IMR-90 (cell line): ENCODE data around the gene MRGPRF. TPM values are rescaled to one million over a fixed set of nuclear protein-coding genes. Genes with fewer than 3 reads are reported as not detected.
A peak's percentile ranks its signal among the peaks of the same experiment; 100 is the strongest.

Source experiments
- ATAC-seq: fragments of 200-7000 bp; cut with Tn5 transposase; 2 replicates; pipeline ENCODE4 v1.9.1; 2020; ENCODE audit warnings: low read depth, mild to moderate bottlenecking, moderate library complexity
- BruUV-seq: library from RNA; stranded (reverse); fragments of 400-500 nt; replicated peaks from 2 replicates; lab custom pipeline; 2021; lab: Mats Ljungman, UMichigan
- CTCF ChIA-PET: fragments of 300-600 bp; formaldehyde crosslinking; extraction: SDS; loops from one replicate; lab custom pipeline; 2021; ENCODE audit warnings: antibody characterized with exemption; lab: Yijun Ruan, JAX
- POLR2A ChIA-PET: fragments of 300-600 bp; sonication (Branson Sonifier 250); formaldehyde crosslinking; loops from one replicate; lab custom pipeline; 2022; ENCODE audit warnings: antibody characterized with exemption; ENCODE audit not compliant: unreplicated experiment; lab: Charles Lee
- DNase-seq: peaks from one replicate; pipeline ENCODE4 v3.0.0; 2013
- H2AFZ ChIP-seq: replicated peaks from 2 replicates; pipeline ENCODE3; 2013; ENCODE audit warnings: low read length, mild to moderate bottlenecking; ENCODE audit not compliant: poor library complexity
- H2AK5ac ChIP-seq: 2 replicates; pipeline ENCODE4 v1.6.1; 2013; ENCODE audit warnings: low read depth, low read length, inconsistent platforms
- H2AK9ac ChIP-seq: replicated peaks from 2 replicates; pipeline ENCODE3; 2013; ENCODE audit warnings: mild to moderate bottlenecking, low read depth, low read length, moderate library complexity; ENCODE audit not compliant: poor library complexity
- H2BK120ac ChIP-seq: 2 replicates; pipeline ENCODE4 v1.6.1; 2013; ENCODE audit warnings: low read depth, low read length, inconsistent platforms
- H2BK15ac ChIP-seq: 3 replicates; pipeline ENCODE4 v1.6.1; 2013; ENCODE audit warnings: low read depth, low read length, inconsistent platforms
- H2BK20ac ChIP-seq: 2 replicates; pipeline ENCODE4 v1.6.1; 2013; ENCODE audit warnings: low read depth, mild to moderate bottlenecking, inconsistent platforms, low read length, moderate library complexity
- H2BK5ac ChIP-seq: 2 replicates; pipeline ENCODE4 v1.6.1; 2013; ENCODE audit warnings: mild to moderate bottlenecking, low read depth, low read length, inconsistent platforms; ENCODE audit not compliant: poor library complexity, severe bottlenecking
- H3K14ac ChIP-seq: replicated peaks from 2 replicates; pipeline ENCODE4 v1.6.1; 2013; ENCODE audit warnings: low read depth, low read length, inconsistent platforms
- H3K18ac ChIP-seq: 2 replicates; pipeline ENCODE4 v1.6.1; 2013; ENCODE audit warnings: low read depth, low read length, control low read depth
- H3K23ac ChIP-seq: 2 replicates; pipeline ENCODE4 v1.6.1; 2013; ENCODE audit warnings: low read depth, low read length, inconsistent platforms
- H3K27ac ChIP-seq: 2 replicates; pipeline ENCODE4 v1.5.1; 2013; ENCODE audit warnings: mild to moderate bottlenecking, control low read depth, low read length; ENCODE audit not compliant: insufficient read depth
- H3K27me3 ChIP-seq: 2 replicates; pipeline ENCODE4 v1.6.1; 2013; ENCODE audit warnings: low read length; ENCODE audit not compliant: control insufficient read depth, insufficient read depth
- H3K36me3 ChIP-seq: 2 replicates; pipeline ENCODE4 v1.6.1; 2013; ENCODE audit warnings: low read length, mixed read lengths; ENCODE audit not compliant: control insufficient read depth, insufficient read depth
- H3K4ac ChIP-seq: 2 replicates; pipeline ENCODE4 v1.6.1; 2013; ENCODE audit warnings: low read depth, low read length, inconsistent platforms
- H3K4me1 ChIP-seq: 2 replicates; pipeline ENCODE4 v1.6.1; 2013; ENCODE audit warnings: low read length, mixed read lengths; ENCODE audit not compliant: control insufficient read depth, insufficient read depth
- H3K4me2 ChIP-seq: 2 replicates; pipeline ENCODE4 v1.6.1; 2013; ENCODE audit warnings: low read depth, mild to moderate bottlenecking, control low read depth, low read length, moderate library complexity
- H3K4me3 ChIP-seq: 2 replicates; pipeline ENCODE4 v1.5.1; 2013; ENCODE audit warnings: low read depth, mild to moderate bottlenecking, control low read depth, low read length, moderate library complexity; ENCODE audit not compliant: insufficient read depth
- H3K56ac ChIP-seq: 2 replicates; pipeline ENCODE4 v1.6.1; 2013; ENCODE audit warnings: low read length, inconsistent platforms; ENCODE audit not compliant: insufficient read depth; ENCODE audit errors: extremely low read depth
- H3K79me1 ChIP-seq, 2 experiments: 2 replicates each; pipeline ENCODE4 v1.6.1; 2013; ENCODE audit warnings: low read length in 2 of 2, inconsistent platforms in 1 of 2, low read depth in 1 of 2
- H3K9ac ChIP-seq: 2 replicates; pipeline ENCODE4 v1.6.1; 2013; ENCODE audit warnings: low read depth, low read length, control low read depth
- H3K9me1 ChIP-seq: 2 replicates; pipeline ENCODE4 v1.6.1; 2013; ENCODE audit warnings: low read length, inconsistent platforms; ENCODE audit not compliant: insufficient read depth
- H3K9me3 ChIP-seq: 2 replicates; pipeline ENCODE4 v1.6.1; 2013; ENCODE audit warnings: low read length; ENCODE audit not compliant: control insufficient read depth, insufficient read depth
- H4K20me1 ChIP-seq: 2 replicates; pipeline ENCODE4 v1.6.1; 2013; ENCODE audit warnings: low read length, inconsistent platforms; ENCODE audit not compliant: insufficient read depth
- H4K5ac ChIP-seq: 2 replicates; pipeline ENCODE4 v1.6.1; 2013; ENCODE audit warnings: mild to moderate bottlenecking, low read depth, low read length, control low read depth
- H4K8ac ChIP-seq, 2 experiments: 2 replicates each; pipeline ENCODE4 v1.6.1; 2013; ENCODE audit warnings: low read depth in 2 of 2, low read length in 2 of 2, control low read depth in 1 of 2, inconsistent platforms in 1 of 2
- H4K91ac ChIP-seq: 2 replicates; pipeline ENCODE4 v1.6.1; 2013; ENCODE audit warnings: low read depth, low read length, inconsistent platforms; ENCODE audit not compliant: insufficient read depth
- BHLHE40 ChIP-seq: fragments of 150-350 bp; IDR thresholded peaks from 2 replicates; pipeline ENCODE4 v1.6.1; 2016; ENCODE audit warnings: mild to moderate bottlenecking, low read depth, low read length
- CEBPB ChIP-seq: IDR thresholded peaks from 2 replicates; pipeline ENCODE4 v1.6.1; 2012; ENCODE audit warnings: low read depth, low read length, improper control_type of control experiment
- CHD1 ChIP-seq: IDR thresholded peaks from 2 replicates; pipeline ENCODE4 v1.6.1; 2012; ENCODE audit warnings: low read depth, low read length, improper control_type of control experiment
- FOS ChIP-seq: fragments of 150-350 bp; IDR thresholded peaks from 2 replicates; pipeline ENCODE4 v1.6.1; 2016; ENCODE audit warnings: low read depth, low read length
- MAFK ChIP-seq: IDR thresholded peaks from 2 replicates; pipeline ENCODE4 v1.6.1; 2012; ENCODE audit warnings: low read depth, low read length, improper control_type of control experiment
- MAZ ChIP-seq: IDR thresholded peaks from 2 replicates; pipeline ENCODE4 v1.6.1; 2012; ENCODE audit warnings: low read depth, mild to moderate bottlenecking, low read length, improper control_type of control experiment, moderate library complexity, borderline replicate concordance
- MXI1 ChIP-seq: IDR thresholded peaks from 2 replicates; pipeline ENCODE4 v1.6.1; 2012; ENCODE audit warnings: low read depth, mild to moderate bottlenecking, low read length, moderate library complexity, borderline replicate concordance
- NFE2L2 ChIP-seq: fragments of 150-350 bp; IDR thresholded peaks from 2 replicates; pipeline ENCODE4 v1.6.1; 2016; ENCODE audit warnings: low read depth, mild to moderate bottlenecking, low read length
- POLR2A ChIP-seq: IDR thresholded peaks from 2 replicates; pipeline ENCODE4 v1.6.1; 2012; ENCODE audit warnings: mild to moderate bottlenecking, low read depth, low read length
- RAD21 ChIP-seq: IDR thresholded peaks from 2 replicates; pipeline ENCODE4 v1.6.1; 2012; ENCODE audit warnings: low read length, improper control_type of control experiment
- RCOR1 ChIP-seq: IDR thresholded peaks from 2 replicates; pipeline ENCODE4 v1.6.1; 2012; ENCODE audit warnings: mild to moderate bottlenecking, low read length, improper control_type of control experiment; ENCODE audit not compliant: insufficient replicate concordance
- RFX5 ChIP-seq: IDR thresholded peaks from 2 replicates; pipeline ENCODE4 v1.8.0; 2012; ENCODE audit warnings: low read depth, mild to moderate bottlenecking, low read length, moderate library complexity
- SMC3 ChIP-seq: fragments of 150-350 bp; IDR thresholded peaks from 2 replicates; pipeline ENCODE4 v1.6.1; 2016; ENCODE audit warnings: low read depth, mild to moderate bottlenecking, antibody characterized with exemption, low read length, moderate library complexity
- WGBS, 2 experiments: methylation state at CpG; one replicate each; pipeline versions ENCODE4 v1.1.5 to v1.1.7; 2013; ENCODE audit warnings: missing lambda C conversion rate in 2 of 2; ENCODE audit not compliant: insufficient read length in 1 of 2; ENCODE audit errors: extremely low coverage in 2 of 2; 5-methylcytosine and 5-hydroxymethylcytosine counted together
- dilution Hi-C: fragments of 300-500 bp; cut with HindIII; formaldehyde crosslinking; loops from one replicate; pipeline ENCODE4 v1.14.3; 2018; ENCODE audit warnings: low sequenced_read_pairs; ENCODE audit not compliant: unreplicated experiment
- in situ Hi-C: fragments of 300-500 bp; cut with MboI; formaldehyde crosslinking; loops from 3 replicates; pipeline ENCODE4 v1.14.3; 2019; ENCODE audit warnings: low sequenced_read_pairs, inconsistent platforms, mixed read lengths
- intact Hi-C: fragments of 100-400 bp; cut with micrococcal nuclease; formaldehyde crosslinking; loops from 2 replicates; pipeline ENCODE4 v1.10.0; 2022
- polyA plus RNA-seq, 3 experiments: library from polyadenylated mRNA; depleted of rRNA; stranded (reverse); fragments of >200 nt; gene quantifications; 2 replicates each; pipeline ENCODE4 v1.2.3, GENCODE V29; 2012; ENCODE audit warnings: low replicate concordance in 1 of 3
- total RNA-seq: library from RNA; depleted of rRNA; stranded (reverse); fragments of >200 nt; gene quantifications from 2 replicates; pipeline ENCODE4 v1.2.3, GENCODE V29; 2012
- TF ChIP-seq, protein P1 (sequence below): fragments of 150-350 bp; IDR thresholded peaks from 2 replicates; pipeline ENCODE4 v1.6.1; 2017; ENCODE audit warnings: mild to moderate bottlenecking, antibody characterized with exemption, low read length, low read depth
- TF ChIP-seq, protein P2 (sequence below): fragments of 150-350 bp; IDR thresholded peaks from 2 replicates; pipeline ENCODE4 v1.6.1; 2016; ENCODE audit warnings: low read depth, mild to moderate bottlenecking, low read length, moderate library complexity, borderline replicate concordance
- TF ChIP-seq, protein P3 (sequence below): conservative IDR thresholded peaks from 2 replicates; pipeline ENCODE4 v1.5.1; 2012; ENCODE audit warnings: mild to moderate bottlenecking, low read depth, low read length, improper control_type of control experiment

Gene MRGPRF
- total and polyA plus RNA-seq, 2 of the 4 experiments (the other 2 are of a cell fraction): 6.3 to 28.8 TPM

DNA sequence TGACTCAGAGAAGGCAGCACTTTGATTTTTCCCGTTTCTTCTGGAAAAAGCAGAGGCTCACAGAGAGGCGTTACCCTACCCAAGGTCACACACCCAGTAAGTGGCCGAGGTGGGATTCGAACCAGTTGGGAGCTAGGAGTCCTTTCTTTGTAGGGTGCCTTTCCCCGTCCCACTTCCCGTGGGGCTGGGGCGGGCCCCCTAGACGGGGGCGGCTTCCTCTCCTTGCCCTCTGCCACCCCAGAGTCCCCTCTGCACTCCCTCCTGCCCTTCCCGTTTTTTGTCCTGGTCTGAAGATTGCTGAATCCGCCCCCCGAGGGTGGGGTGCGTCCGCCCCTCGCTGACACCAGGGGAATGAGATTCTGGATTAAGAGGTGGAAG, 36.4 kb upstream of the MRGPRF start:
- Histone ChIP-seq H3K4me3 (peak overlapping the region; percentile 60), H3K14ac (peak overlapping the region; percentile 91), H2AK9ac (peak overlapping the region; percentile 90), H3K56ac (peak overlapping the region; percentile 33), H2BK120ac (0 out of 2 replicates have a peak overlapping the region, but pooled peaks have one; percentile 14), H3K9ac (peak overlapping the region; percentile 89), H2AFZ (peak overlapping the region; percentile 99), H2BK15ac (no peak overlapping the region), H4K8ac (peak overlapping the region; percentile 59 to 61; a peak in 2 of 4 replicates), H4K5ac (peak overlapping the region; percentile 14), H3K9me1 (peaks cover 7% of the 10 kb centered on the region; the same call in 1 of the 2 replicates), H2AK5ac (peak overlapping the region; percentile 83), H3K18ac (peak overlapping the region; percentile 20; the same call in 1 of the 2 replicates), H3K23ac (peak overlapping the region; percentile 90), H3K27ac (peak overlapping the region; percentile 53), H3K4me1 (peaks cover 11% of the 10 kb centered on the region), H3K4me2 (peak overlapping the region; percentile 95), H2BK5ac (peak overlapping the region; percentile 71), H4K91ac (peak overlapping the region; percentile 25), H2BK20ac (no peak overlapping the region), H3K79me1 (peaks cover 9 to 60% of the 10 kb centered on the region in 2 experiments), H4K20me1 (peaks cover 25% of the 10 kb centered on the region), H3K36me3 (peaks cover 6% of the 10 kb centered on the region; the same call in 1 of the 2 replicates), H3K9me3 (no peaks in the 10 kb centered on the region), H3K27me3 (no peaks in the 10 kb centered on the region), H3K4ac (peak overlapping the region; percentile 71)
- BruUV-seq: no TSS peak
- intact Hi-C loops: no loop called here
- dilution Hi-C loops: no loop called here
- no peak for ATAC-seq
- in situ Hi-C loops: no loop called here
- ChIA-PET CTCF (interaction anchor here (0.6 kb wide), 1 partner anchor 66 kb away, joined by 3 read pairs; no protein-coding TSS in a partner anchor), POLR2A (no interaction called here)
- no peak for DNase-seq
- TF ChIP-seq, protein P1, sequence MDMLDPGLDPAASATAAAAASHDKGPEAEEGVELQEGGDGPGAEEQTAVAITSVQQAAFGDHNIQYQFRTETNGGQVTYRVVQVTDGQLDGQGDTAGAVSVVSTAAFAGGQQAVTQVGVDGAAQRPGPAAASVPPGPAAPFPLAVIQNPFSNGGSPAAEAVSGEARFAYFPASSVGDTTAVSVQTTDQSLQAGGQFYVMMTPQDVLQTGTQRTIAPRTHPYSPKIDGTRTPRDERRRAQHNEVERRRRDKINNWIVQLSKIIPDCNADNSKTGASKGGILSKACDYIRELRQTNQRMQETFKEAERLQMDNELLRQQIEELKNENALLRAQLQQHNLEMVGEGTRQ: no peak
- TF ChIP-seq SMC3: no peak
- no peak for TF ChIP-seq RAD21
- TF ChIP-seq FOS: no peak
- no peak for TF ChIP-seq BHLHE40
- TF ChIP-seq, protein P2, sequence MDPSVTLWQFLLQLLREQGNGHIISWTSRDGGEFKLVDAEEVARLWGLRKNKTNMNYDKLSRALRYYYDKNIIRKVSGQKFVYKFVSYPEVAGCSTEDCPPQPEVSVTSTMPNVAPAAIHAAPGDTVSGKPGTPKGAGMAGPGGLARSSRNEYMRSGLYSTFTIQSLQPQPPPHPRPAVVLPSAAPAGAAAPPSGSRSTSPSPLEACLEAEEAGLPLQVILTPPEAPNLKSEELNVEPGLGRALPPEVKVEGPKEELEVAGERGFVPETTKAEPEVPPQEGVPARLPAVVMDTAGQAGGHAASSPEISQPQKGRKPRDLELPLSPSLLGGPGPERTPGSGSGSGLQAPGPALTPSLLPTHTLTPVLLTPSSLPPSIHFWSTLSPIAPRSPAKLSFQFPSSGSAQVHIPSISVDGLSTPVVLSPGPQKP: no peak
- TF ChIP-seq CEBPB: no peak
- TF ChIP-seq CHD1: no peak
- TF ChIP-seq MAZ: no peak
- TF ChIP-seq MAFK: no peak
- TF ChIP-seq, protein P3, sequence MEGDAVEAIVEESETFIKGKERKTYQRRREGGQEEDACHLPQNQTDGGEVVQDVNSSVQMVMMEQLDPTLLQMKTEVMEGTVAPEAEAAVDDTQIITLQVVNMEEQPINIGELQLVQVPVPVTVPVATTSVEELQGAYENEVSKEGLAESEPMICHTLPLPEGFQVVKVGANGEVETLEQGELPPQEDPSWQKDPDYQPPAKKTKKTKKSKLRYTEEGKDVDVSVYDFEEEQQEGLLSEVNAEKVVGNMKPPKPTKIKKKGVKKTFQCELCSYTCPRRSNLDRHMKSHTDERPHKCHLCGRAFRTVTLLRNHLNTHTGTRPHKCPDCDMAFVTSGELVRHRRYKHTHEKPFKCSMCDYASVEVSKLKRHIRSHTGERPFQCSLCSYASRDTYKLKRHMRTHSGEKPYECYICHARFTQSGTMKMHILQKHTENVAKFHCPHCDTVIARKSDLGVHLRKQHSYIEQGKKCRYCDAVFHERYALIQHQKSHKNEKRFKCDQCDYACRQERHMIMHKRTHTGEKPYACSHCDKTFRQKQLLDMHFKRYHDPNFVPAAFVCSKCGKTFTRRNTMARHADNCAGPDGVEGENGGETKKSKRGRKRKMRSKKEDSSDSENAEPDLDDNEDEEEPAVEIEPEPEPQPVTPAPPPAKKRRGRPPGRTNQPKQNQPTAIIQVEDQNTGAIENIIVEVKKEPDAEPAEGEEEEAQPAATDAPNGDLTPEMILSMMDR: no peak
- no peak for TF ChIP-seq MXI1
- TF ChIP-seq RCOR1: no peak
- TF ChIP-seq POLR2A: no peak
- no peak for TF ChIP-seq NFE2L2
- no peak for TF ChIP-seq RFX5
- no CpG with 5 or more reads among the region's 15 CpGs for WGBS, 2 experiments
